Heart left ventricle (tissue), 13 donors: ENCODE measurements around the gene STK11.

ENCODE experiments used
- CTCF ChIP-seq, 12 donors: fragments of 200-600 bp; sonication (generic) in 4 of 12; IDR thresholded peaks; one replicate each; pipeline versions ENCODE4 v1.5.0 to v1.8.0; 2018 to 2022; ENCODE audit warnings: antibody characterized with exemption in 12 of 12, mild to moderate bottlenecking in 5 of 12
- POLR2A ChIP-seq, 2 donors: fragments of 450-650 bp; IDR thresholded peaks; one replicate each; pipeline ENCODE4 v1.6.1; 2017; ENCODE audit warnings: antibody characterized with exemption in 2 of 2, mild to moderate bottlenecking in 2 of 2, moderate library complexity in 2 of 2
- donor health status: ischemic (EF 13 %, LVEDD 7.1; RV severe dilation, severe dysfunction).
- donor health status: DM: no; HTN: yes; CAD: no.
- donor health status: DM: no; HTN: no; CAD: no.
- donor health status: ischemic (EF 25% LVEDD 6.9; RV normal size, moderate dysfunction).
- donor health status: ischemic (EF 25% LVEDD 5.7; RV mildly dilated, moderate dysfunction).
- donor health status: ischemic (EF 35%, LVEDD 5.7; RV mildly dilated, moderate dysfunction).
- donor health status: nonischemic (EF 11% LVEDD 7.7; RV severe dilation, severe dysfunction).
- donor health status: DM: yes; HTN: yes; CAD: no.
- donor health status: PGD.
- donor health status: ischemic (EF 29% LVEDD 5.4; RV normal size, mild dysfunction).
- donor health status: nonischemic (EF 23%, LVEDD 6.1; RV moderate dilation, normal function).

DNA sequence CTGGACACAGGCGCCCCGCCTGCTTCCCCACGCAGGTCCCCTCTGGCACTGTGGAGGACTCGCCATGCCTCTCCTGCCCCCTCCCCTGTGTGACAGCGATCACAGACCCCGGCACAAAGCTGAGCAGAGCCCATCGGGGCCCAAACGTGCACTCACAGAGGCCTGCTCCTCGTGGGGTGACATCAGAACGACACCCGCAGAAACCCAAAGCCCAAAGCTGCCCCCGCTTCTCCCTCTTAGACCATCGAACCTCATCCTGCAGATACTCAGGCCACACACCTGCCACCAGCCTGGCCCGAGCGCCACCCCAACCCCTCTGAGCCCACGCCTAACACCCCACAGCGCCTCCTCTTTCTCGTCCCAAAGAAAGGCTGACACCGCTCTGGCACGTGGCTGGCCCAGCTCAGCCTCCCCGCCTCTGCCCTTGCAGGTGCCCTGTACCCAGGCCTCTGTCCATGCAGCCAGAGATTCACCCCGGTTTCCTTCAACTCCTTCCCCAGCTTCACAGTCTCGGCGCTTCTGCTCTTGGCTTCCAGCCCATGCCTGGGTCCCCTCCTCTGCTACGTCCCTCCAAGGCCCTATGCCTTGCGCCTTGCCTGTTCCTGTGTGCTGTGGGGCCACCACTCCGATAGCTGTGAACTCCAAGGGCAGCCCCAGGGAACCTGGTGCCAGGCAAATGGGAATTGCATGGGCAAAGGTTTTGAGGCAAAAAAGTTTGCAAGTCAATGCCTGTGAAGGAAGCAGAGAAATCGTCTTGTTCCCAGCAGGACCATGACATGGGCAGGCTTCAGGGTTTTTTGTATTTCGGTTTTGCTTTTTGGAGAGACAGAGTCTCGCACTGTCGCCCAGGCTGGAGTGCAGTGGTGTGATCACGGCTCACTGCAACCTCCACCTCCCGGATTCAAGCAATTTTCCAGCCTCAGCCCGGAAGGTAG lies 33.1 kb downstream of the STK11 start:
- TF ChIP-seq CTCF (IDR thresholded peaks at IDR 0.05) (no peak), POLR2A (IDR thresholded peaks at IDR 0.05) (no peak)
